GM18867 (cell line): ENCODE results near the gene INPPL1.
"Not testable (repeated sequence)": the region's sequence is repeated elsewhere in the genome, so short reads cannot be mapped to it uniquely, and the experiment has no call there.

Experiments used
- ATAC-seq: cut with Tn5 transposase; IDR thresholded peaks from one replicate; pipeline ENCODE4 v1.9.1; 2021; ENCODE audit warnings: mild to moderate bottlenecking, moderate library complexity; ENCODE audit not compliant: unreplicated experiment

The INPPL1 gene

GRCh38 chr11:72224564-72225410 is at the start of gene INPPL1:
TSS of gene INPPL1 (plus strand) at chr11:72224767. CDS start at chr11:72224985, 218 bp downstream.
- no peak for ATAC-seq

GRCh38 chr11:72177656-72178055 is 46.9 kb upstream of the INPPL1 start:
- no peak for ATAC-seq

GRCh38 chr11:72179049-72179803 is 45.3 kb upstream of the INPPL1 start:
- ATAC-seq: no peak

- ATAC-seq: no peak
Measured at GRCh38 chr11:72179804-72180396, 44.7 kb upstream of the INPPL1 start.

- not testable (repeated sequence) for ATAC-seq
Measured at GRCh38 chr11:72180892-72181552, 43.5 kb upstream of the INPPL1 start.

- not testable (repeated sequence) for ATAC-seq
Measured at GRCh38 chr11:72181553-72181958, 43.0 kb upstream of the INPPL1 start.

- no peak for ATAC-seq
Measured at GRCh38 chr11:72188267-72188666, 36.3 kb upstream of the INPPL1 start.

- ATAC-seq: no peak
Measured at GRCh38 chr11:72189455-72190250, 34.9 kb upstream of the INPPL1 start.

GRCh38 chr11:72190631-72191071 is 33.9 kb upstream of the INPPL1 start:
- ATAC-seq: no peak

GRCh38 chr11:72191961-72192381 is 32.6 kb upstream of the INPPL1 start, which contains the start of gene FOLR1:
TSS of gene FOLR1 (plus strand) at chr11:72192140. CDS start at chr11:72192174, 34 bp downstream.
- no peak for ATAC-seq

GRCh38 chr11:72195518-72196270 is 28.9 kb upstream of the INPPL1 start:
- no peak for ATAC-seq

- ATAC-seq: not testable (repeated sequence)
Measured at GRCh38 chr11:72201445-72201844, 23.1 kb upstream of the INPPL1 start.

- ATAC-seq: no peak
Measured at GRCh38 chr11:72202571-72202970, 22.0 kb upstream of the INPPL1 start.

- no peak for ATAC-seq
Measured at GRCh38 chr11:72203163-72203562, 21.4 kb upstream of the INPPL1 start.

GRCh38 chr11:72204886-72205285 is 19.7 kb upstream of the INPPL1 start:
- ATAC-seq: no peak

GRCh38 chr11:72206794-72207193 is 17.8 kb upstream of the INPPL1 start:
- ATAC-seq: not testable (repeated sequence)

- no peak for ATAC-seq
Measured at GRCh38 chr11:72208281-72208680, 16.3 kb upstream of the INPPL1 start.

- ATAC-seq: no peak
Measured at GRCh38 chr11:72209101-72209500, 15.5 kb upstream of the INPPL1 start.

- ATAC-seq: no peak
Measured at GRCh38 chr11:72216638-72217037, 7.9 kb upstream of the INPPL1 start, which contains the start of gene FOLR2. TSS of gene FOLR2 (plus strand) at chr11:72216794. CDS start at chr11:72218585, 1,791 bp downstream.
